Ammon's horn (tissue), 1 donor: Measurements from ENCODE around the gene OLFML2B.

Experiments used
- DNase-seq: peaks from one replicate; pipeline ENCODE4 v3.0.0-alpha.2; 2016; ENCODE audit warnings: low spot score

Gene OLFML2B

DNA sequence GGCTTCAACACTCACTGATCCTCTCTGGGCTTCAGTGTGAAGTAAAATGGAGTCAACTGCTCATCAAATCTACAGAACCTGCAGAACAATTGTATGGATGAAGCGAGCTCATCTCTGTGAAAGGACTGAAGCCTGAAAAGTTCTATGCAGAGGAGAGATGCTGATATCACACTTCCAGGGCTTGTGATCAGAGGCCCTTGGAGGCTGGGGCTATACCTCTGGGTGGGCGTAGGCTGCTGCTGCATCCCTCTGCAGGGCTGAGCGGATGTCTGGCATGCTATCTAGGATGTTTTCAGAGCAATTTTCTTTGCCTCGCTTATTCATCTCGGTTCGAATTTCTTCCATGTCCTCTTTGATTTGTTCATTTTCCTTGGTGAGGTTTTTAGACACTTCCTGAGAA lies 17.6 kb downstream of the OLFML2B start:
- DNase-seq: no peak

DNA sequence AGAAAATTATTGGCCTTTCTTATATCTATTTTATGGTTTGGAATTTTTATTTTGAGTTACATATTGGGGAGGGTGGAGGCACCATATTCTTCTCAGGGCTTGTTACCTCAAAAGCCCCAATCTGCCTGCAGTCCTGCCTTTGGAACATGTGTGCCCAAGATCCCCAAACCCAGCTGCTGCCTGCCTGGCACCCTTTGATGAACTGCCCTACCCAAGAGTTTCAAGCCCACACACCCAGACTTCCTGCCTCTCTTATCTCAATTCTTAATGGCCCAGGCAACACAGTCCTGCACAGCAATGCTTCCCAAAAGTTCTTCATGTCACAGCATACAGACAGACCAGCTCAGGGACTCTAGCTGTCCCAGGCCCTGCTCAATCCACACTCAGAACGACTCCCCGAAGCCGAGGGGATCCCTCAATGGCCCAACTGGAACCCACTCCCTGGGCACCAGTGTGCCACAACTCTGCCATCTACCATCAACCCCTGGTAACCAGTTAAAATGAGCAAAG lies 19.2 kb downstream of the OLFML2B start:
- DNase-seq: no peak

DNA sequence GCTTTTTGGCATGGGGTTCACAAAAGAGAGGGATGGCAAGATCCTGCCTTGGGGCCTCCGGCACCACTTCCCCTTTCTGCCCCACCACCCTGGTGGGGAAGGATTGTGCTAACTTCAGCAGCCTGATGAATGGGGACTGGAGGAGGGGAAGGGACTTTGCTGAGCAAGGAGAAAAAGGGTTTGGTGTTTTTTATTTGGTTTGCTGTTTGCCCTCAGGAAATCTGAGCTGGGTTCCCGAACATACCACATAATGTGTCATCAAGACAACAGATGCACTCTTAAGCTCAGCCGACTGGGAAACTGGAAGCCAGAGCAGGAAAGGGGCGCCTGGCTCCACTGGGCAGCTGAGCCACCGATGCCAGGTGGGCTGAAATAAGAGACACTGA lies 19.8 kb downstream of the OLFML2B start:
- DNase-seq: peak; percentile 70

DNA sequence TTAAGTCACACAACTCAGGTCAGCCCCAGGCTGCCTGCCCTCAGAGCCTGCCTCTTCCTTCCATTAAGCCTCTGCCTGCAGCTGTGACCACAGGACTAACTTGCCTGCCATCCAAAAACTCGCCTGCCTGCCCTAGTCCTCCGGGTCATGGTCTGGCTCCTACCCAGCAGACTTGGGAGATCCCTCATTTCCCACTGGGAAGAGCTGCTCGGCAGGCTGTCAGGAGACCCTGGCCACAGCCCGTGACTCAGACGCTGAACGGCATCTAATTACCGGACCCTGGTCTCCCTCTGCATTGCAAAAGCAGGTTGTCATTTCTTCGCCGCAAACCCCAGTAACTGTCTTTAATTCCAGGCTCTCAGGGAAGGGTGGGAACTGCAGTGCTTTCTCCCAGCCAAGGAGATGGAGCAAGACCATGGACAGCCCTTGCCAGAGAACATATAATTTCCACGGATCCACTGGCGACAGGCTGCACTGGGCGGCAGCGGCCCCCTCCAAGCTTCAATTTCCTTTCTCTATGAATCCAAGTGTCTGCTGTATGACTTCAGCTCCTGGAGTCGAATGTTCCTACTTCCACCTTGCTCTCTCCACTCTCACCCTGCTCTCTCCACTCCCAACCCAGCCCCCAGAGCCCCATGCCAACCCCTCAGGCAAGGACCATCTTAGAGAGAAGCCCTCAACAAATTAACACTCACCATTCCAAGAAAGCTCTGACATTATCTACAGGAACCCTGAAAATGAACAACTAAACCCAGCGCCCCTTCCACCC lies 20.4 kb downstream of the OLFML2B start:
- DNase-seq: no peak

DNA sequence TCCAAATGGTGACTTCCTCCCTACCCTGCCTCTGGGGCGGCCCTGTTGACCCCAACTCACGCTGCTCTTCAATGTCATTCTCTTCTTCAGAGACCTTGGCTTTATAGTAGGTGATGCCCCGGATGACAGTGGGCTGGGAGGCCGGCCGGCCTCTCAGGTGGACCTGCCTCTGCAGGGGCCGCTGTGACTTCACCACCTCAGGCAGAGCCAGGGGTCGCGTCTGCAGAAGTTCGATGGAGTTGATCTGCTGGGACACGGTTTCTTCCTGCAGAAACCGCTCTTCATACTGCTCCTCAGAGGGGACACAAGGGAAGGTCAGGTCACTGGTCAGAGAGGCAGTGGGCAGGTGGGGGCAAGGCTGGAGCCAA lies 23.6 kb downstream of the OLFML2B start:
- no peak for DNase-seq

DNA sequence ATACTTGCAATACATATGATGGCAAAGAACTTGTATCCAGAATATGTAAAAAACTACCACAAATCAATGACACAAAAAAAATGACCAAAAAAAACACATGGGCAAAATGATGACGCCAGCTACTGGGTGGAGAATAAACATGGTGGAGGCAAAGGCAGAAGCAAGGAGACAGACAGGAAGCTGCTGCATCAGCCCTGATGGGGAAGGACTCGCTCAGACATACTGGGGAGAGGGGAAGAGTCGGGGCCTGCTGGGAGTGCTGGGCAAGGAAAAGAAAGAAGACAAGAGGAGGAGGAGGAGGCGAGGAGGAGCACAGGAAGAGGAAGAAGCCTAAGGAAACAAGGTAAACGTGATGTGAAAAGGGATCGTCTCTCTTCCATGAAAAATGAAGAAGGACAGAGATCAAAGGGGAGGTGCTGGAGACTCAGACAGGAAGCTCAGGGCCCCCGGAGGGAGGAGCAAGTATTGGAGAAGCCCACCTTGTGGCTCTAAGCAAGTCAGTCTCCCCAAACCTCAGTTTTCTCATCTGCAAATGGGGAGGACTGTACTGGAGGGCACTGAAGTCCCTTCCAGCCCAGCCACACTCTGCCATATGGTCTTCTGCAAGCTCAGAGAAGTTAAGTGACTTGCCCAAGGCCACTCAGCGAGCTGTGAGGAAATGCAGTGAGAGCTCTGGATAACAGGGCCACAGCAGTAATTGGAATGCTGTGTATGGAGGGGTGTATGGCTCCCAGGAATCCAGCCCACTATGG lies 24.2 kb downstream of the OLFML2B start:
- DNase-seq: no peak

DNA sequence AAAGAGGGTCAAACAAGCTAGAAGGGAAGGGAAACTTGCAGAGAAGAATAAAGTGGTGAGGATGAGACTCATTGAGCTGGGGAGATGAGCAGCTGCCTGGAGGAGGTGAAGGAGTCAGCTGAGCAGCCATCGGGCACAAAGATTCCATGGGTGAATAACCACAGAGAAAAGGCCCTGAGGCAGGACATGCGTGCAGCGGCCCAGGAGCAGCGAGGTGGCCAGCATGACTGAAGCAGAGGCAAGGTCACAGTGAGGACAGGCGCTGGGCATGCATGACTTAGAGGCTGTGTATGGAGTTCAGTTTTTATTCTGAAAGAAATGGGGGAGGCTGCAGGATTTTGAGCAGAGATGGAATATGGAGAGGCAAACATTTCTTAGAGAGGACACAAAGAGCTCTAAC lies 24.9 kb downstream of the OLFML2B start:
- DNase-seq: no peak

DNA sequence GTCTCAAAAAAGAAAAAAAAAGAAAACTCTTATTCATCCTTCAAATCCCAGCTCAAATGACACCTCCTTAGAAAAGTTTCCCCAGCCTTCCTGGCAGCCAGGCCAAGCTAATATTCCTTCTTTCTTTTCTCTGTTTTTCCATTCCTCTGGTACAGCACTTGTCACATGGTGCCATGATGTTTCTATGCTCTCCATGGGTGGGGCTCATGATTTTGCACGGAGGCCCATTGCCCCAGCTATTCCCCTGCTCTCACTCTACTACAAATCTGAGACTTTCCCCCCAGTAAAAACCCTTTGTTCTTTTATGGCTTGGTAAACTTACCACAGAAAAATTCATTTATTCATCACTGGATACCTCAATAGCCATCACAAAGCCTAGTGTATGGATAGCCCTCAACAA lies 26.5 kb downstream of the OLFML2B start:
- DNase-seq: no peak

DNA sequence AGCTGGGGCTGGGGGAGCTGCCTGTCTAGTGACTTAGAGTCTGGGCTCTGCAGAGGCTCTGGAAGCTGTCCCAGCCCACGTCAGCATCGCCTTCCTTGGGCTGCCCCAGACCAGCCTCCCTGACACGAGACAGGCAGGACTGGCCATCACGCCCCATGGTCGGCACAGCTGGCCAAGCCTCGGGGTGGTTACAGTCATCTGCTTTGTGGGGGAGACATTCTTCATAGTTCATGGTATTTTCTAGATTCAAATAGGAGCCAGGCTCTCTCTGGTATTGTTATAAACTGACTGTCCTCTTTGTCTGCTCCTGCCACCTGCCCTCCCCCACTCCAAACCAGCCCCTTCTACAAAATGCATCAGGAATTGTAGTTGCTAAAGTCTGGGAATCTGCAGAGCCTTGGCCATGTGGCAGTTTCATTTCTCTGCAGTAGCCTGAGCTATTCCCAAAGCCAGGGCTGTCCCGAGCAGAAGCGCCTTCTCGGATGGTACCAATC lies 29.4 kb downstream of the OLFML2B start:
- peak; percentile 79 for DNase-seq

DNA sequence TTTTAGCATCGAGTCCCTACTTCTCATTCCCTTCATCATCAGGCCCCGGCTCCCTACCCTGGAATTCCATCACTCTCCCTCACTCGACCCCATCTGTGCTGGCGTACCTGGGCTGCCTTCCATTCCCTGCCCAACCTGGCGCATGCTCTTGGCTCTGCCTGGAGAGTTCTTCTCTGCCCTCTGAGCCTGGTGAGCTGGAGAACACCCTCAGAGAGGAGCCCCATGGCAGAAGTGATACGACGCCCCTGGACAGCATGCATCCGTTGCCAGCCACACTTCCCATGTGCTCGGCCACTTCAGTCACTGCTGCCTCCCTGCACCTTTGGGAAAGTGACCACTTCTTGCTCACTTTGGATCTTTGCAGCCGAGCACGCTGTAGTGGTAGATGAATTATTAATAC lies 30.1 kb downstream of the OLFML2B start:
- no peak for DNase-seq

DNA sequence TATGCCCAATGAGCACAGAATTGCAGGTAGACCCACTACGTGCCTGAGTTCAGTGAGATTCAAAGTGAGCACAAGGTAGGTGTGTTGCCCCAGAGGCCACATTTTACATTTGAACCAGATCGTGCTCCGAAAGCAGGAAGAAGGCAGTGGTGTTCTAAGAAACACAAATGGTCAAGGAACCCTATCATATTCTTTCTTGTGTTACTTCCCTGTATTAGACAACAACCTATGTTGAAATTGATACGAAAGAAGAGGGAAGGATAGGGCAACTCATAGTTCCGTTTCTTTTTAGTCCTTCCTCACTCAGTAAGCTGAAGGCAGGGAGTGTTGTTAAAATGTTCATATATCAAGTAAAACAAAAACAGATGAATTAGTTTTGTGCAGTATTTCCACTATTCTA lies 33.9 kb downstream of the OLFML2B start:
- DNase-seq: peak; percentile 34

DNA sequence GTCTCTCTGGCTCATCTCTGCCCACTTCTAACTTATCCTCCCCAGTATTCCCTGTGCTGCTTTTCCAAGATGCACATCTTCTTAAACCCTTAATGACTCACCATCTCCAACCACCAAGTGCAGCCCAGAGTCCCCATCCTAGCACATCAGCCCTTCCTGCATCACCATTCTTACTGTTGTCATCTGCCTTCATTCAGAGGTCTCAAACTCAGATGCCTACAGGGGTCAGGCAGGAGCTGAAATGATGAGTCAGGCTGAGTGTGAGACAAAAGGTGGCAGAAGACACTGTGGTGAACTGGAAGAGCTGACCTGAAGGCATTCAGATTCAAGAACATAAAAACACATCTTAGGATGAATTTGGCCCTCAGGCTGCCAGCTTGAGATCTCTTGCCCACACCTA lies 34.6 kb downstream of the OLFML2B start:
- no peak for DNase-seq

DNA sequence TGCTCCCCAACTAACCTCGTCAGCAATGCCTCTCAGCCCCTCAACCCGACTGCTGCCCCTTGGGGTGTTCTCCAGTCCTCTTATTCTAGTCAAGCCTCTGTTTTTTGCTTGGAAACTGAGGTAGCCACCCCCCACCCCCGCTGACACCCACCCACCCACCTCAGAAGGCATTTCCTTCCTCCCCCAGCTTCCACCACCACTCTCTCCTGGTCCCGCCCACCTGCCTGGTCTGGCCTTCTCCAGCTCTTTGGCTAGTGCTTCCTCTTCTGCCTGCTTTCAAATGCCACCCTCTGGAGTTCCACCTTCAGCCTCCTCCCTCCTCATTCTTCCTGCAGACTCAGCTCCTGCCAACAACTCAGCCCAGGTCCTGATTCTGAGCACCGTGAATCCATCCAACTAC lies 35.3 kb downstream of the OLFML2B start:
- peak; percentile 33 for DNase-seq

DNA sequence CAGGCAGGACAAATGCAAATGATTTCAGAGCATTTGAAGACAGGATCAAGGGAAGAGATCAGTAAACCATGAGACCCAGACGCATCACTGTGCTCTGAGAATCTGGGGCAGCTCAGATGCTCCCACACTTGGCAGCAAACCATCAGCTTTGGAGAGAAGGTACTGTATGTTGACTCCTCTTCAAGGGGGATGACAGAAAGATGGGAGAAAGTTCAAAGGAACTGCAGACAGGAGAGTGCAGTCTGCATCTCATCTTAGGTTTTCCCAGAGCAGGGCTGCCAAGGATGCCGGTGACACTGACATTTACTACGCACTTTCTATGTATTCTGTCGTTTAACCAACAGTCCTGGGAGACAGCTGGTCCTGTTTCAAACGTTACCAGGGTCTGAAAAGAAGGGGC lies 35.8 kb downstream of the OLFML2B start:
- no peak for DNase-seq

DNA sequence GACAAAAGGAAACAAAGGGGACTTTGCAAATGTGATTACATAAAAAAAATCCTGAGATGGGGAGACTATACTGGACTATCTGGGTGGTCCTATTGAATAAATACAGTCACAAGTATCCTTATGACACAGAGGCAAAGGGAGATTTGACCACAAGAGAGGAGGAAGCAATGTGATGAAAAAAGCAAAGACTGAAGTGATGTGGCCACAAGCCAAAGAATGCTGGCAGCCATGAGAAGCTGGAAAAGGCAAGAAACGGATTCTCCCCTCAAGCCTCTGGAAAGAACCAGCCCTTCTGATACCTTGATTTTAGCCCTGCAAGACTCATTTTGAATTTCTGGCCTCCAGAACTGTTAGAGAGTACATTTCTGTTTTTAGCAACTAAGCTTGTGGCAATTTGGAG lies 36.4 kb downstream of the OLFML2B start:
- DNase-seq: no peak

DNA sequence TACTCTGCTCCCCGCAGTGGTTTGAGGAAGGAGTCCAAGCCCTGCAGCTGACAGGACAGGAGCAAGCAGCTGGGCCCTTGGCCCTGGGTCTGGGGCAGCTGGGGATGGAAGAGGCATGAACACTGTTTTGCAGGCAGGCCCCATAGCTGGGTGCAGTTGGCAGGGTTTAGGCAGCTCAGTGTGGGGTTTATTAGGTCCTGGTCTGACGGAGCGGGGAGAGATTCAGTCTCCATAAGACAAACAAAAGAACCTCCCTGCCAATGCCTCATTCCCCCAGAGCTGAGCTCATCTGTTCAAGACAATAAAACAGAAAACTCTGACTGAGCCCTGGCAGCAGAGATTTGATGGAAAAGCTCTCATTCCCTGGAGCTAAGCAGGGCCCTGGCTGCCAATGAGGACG lies 37.3 kb downstream of the OLFML2B start:
- peak; percentile 63 for DNase-seq

DNA sequence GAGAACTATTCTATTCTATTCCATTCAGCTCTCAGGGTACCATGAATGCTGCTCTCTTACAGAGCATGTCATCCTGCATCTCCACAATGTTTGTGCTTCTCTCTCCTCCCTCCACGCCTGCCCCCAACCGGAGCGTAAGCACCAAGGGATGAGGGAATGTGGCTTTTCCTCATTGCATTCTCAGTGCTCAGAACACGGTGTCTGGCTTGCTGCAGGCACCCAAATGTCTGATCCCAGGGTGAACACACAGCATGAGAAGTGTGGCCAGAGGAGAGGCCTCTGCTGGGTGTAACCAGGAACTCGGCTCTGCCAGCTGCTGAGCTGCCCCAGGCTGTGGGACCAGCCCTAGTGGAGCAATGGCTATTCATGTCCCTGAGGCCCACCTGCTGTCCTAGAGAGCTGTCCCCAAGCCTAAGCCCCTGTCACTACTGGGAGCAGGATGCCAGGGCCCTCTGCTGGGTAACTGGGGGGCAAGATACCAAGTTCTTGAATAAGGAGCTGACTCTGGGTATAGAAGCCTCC lies 38.3 kb downstream of the OLFML2B start:
- no peak for DNase-seq

DNA sequence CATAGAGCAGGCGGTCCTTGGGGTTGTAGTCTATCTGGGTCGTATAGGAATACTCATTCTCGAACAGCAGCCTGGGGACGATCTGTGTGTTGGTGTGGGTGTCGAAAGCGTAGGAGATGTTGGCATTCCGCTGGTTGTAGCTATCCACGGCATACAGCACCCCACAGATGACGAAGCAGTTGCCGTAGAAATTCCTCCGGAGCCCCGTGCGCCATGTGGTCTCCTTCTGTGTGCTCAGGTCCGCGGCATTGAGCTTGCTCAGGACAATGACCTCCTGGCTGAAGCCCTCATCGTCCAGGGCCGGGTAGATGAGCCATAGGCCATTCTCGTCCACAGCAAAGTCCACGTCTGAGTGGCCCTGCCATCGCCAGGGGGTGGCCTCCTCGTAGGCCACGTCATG lies 39.9 kb downstream of the OLFML2B start:
- DNase-seq: peak; percentile 46

DNA sequence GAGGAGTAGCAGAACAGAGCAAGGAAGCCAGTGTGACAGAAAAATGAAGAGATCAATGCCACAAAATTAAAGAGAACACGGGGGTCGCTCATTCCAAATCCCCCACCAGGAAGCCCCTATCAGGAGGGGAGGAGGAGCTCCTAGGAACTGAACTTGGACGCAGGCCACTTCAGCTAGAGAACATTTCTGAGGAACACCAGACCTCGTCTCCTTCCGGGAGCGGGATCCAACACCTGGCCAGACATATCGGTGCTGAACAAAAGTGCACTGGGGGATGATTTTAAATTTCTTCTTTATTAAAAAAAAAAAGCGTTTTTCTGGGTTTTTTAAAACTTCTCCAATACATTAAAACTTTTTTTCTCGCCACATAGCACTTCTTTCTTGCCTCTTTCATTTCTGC lies 40.8 kb downstream of the OLFML2B start:
- DNase-seq: no peak

DNA sequence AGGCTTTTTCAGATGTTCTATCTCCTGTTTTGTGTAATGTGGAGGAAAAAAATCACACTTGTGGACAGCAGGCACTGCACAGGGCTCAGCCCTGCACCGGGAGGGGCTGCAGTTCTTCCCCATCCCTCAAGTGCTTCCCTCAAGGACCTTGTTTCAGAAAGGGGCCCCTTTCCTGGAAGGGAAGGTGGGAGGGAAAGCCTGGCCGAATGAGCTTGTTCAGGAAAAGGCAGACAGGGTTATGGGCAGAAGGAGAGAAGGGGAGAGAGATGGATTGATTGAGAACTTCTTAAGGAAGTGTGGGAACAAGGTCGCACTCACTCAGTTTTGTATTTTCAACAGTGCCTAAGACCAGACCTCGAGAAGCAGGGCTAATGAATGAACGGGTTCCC lies 41.2 kb downstream of the OLFML2B start:
- DNase-seq: no peak

DNA sequence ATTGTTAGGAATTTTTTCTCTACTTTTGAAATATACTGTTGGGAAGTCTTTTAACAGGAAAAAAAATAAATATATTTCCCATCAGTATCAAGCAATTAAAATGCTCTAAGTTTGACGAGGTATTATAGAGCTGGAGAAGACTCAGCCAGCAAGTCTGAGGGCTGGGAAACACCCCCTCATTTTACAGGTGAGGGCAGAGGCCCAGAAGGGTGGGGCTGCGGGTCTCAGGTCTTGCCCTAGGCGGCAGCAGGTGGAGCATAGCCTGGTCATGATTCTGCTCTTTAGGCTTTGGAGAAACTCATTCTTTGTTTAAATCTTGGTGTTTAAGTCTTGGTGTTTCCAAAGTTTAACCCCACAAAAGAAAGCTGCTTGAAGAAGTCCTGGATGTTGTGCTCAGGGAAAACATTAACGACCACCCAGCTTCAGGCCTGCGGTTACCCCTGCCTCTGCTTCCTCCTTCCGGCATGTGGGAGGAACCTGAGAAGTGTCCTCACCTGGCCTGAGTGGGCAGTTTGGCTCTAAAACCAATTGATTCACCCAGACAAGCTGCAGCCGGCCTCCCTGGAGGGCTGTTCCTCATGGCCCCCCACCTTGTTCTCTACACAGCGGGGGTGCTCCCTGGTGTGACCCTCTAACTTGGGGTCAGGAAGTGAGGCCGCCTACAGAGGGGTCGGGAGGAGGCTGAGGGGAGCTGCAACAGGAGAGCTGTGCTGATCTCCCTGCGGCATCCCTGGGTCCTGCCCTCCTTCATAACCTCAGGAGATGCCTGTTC lies 41.7 kb downstream of the OLFML2B start:
- no peak for DNase-seq

DNA sequence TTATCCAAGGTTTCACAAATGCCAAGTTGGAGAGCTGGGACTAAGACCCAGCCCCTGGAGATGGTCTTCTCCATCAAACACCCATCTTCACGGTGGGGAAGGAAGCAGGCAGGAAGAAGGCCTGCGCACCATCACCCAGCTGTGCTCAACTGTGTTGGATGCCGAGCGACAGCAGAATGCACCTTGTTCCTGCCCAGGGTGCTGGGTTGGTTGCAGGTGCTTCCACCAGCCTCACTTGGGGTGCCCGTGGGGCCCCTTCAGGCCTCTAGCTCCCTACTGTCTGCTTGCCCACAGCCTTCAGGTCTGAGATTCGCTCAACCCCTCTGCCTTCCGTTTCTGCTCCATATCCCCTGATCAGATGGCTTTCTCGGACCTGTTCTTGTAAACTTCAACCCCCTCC lies 42.5 kb downstream of the OLFML2B start:
- no peak for DNase-seq
